Astrocyte of the spinal cord (primary cell): ENCODE data around the gene ADAMTS20.

Experiments
- DNase-seq: peaks from one replicate; pipeline ENCODE4 v3.0.0; 2011; ENCODE audit warnings: low read depth, low spot score
- H3K4me3 ChIP-seq: 2 replicates; pipeline ENCODE4 v1.5.1; 2011; ENCODE audit warnings: low read depth, mild to moderate bottlenecking, low read length, moderate library complexity
- in situ Hi-C: cut with HindIII; loops from 2 replicates; pipeline ENCODE4 v1.10.0; 2017; ENCODE audit warnings: low sequenced_read_pairs
- TF ChIP-seq, protein P1 (sequence below): IDR thresholded peaks from 2 replicates; pipeline ENCODE4 v1.5.1; 2012; ENCODE audit warnings: low read depth, mild to moderate bottlenecking, low read length, inconsistent platforms

ADAMTS20 gene, protein sequence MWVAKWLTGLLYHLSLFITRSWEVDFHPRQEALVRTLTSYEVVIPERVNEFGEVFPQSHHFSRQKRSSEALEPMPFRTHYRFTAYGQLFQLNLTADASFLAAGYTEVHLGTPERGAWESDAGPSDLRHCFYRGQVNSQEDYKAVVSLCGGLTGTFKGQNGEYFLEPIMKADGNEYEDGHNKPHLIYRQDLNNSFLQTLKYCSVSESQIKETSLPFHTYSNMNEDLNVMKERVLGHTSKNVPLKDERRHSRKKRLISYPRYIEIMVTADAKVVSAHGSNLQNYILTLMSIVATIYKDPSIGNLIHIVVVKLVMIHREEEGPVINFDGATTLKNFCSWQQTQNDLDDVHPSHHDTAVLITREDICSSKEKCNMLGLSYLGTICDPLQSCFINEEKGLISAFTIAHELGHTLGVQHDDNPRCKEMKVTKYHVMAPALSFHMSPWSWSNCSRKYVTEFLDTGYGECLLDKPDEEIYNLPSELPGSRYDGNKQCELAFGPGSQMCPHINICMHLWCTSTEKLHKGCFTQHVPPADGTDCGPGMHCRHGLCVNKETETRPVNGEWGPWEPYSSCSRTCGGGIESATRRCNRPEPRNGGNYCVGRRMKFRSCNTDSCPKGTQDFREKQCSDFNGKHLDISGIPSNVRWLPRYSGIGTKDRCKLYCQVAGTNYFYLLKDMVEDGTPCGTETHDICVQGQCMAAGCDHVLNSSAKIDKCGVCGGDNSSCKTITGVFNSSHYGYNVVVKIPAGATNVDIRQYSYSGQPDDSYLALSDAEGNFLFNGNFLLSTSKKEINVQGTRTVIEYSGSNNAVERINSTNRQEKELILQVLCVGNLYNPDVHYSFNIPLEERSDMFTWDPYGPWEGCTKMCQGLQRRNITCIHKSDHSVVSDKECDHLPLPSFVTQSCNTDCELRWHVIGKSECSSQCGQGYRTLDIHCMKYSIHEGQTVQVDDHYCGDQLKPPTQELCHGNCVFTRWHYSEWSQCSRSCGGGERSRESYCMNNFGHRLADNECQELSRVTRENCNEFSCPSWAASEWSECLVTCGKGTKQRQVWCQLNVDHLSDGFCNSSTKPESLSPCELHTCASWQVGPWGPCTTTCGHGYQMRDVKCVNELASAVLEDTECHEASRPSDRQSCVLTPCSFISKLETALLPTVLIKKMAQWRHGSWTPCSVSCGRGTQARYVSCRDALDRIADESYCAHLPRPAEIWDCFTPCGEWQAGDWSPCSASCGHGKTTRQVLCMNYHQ (N-terminal part only)

DNA sequence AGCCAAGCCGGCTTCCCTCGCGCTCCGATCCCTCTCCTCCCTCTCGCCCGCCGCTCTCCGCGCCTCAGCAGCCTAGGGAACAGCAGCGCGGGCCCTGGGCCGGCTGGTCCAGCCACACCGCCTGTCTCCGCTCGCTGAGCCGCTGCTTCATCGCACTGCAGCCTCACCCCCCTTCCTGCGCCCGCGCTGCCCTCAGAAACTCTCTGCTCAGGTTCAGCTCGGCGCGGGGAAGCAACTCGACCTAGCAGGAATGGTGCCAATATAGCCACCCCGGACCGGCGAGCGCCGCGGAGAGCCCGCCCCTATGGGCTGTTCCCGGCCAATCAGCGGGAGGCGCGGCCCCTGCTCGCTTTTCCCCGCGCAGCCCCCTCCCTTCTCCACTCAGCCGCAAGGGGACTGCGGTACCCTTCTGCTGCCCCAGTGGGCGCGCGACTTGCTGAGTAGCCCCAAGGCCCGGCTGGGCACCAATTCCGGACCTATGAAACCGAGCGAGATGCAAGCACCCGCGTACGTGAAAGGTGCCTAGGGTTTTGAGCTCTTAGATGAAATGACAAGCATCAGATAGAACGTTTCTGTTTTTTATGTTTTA lies at the start of gene ADAMTS20:
Gene ADAMTS20 (minus strand): TSS at position 233 of the 589 bp plus-strand sequence. CDS start 282 bp downstream, outside the sequence.
- DNase-seq = peak; percentile 16
- in situ Hi-C loops = no loop called here
- peak within 1 kb of the TSS; percentile 31 for H3K4me3 ChIP-seq
- TF ChIP-seq, protein P1, sequence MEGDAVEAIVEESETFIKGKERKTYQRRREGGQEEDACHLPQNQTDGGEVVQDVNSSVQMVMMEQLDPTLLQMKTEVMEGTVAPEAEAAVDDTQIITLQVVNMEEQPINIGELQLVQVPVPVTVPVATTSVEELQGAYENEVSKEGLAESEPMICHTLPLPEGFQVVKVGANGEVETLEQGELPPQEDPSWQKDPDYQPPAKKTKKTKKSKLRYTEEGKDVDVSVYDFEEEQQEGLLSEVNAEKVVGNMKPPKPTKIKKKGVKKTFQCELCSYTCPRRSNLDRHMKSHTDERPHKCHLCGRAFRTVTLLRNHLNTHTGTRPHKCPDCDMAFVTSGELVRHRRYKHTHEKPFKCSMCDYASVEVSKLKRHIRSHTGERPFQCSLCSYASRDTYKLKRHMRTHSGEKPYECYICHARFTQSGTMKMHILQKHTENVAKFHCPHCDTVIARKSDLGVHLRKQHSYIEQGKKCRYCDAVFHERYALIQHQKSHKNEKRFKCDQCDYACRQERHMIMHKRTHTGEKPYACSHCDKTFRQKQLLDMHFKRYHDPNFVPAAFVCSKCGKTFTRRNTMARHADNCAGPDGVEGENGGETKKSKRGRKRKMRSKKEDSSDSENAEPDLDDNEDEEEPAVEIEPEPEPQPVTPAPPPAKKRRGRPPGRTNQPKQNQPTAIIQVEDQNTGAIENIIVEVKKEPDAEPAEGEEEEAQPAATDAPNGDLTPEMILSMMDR = no peak

DNA sequence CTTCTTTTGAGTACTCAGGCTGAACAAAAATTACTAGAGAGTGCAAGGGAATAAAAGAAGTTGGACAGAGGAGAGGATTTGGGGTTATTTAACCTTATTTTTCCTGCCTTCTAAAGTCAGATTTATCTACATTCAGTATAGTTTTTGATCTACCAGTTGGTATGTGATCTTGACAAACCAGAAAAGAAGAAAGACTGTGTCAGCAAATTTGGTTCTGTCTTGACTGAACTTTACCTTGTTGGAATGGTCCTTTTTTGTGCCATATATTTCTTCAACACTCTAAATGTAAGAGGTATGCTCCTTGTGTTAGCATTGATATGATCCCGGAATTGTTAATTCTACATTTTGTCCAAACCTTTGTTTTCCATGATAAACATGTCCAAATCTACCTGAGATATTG lies 47.7 kb upstream of the ADAMTS20 start:
- TF ChIP-seq, protein P1 = no peak
- in situ Hi-C loops = no loop called here

DNA sequence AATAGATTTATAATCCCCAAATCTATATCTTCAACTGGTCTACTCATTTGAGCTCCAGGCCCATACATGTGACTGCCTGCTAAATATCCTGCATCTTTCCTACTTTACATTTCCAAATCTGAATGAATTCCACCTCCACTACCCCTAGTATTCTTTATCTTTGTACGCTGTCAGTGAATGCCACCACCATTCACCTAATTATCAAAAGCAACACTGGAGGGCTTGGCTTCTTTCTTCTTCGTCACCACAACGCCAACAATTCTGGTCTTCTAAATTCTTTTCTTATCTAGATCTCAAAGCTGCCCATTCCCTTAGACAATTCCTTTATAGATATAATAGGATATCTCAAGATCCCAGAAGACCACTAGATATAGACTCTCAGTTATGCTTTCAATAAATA lies 47.1 kb upstream of the ADAMTS20 start:
- in situ Hi-C loops = no loop called here
- no peak for DNase-seq
- TF ChIP-seq, protein P1 = no peak
- no peak overlapping the region for H3K4me3 ChIP-seq

More for the DNA sequence above, 47.7 kb upstream of the ADAMTS20 start:
- no peak for DNase-seq
- no peak overlapping the region for H3K4me3 ChIP-seq

DNA sequence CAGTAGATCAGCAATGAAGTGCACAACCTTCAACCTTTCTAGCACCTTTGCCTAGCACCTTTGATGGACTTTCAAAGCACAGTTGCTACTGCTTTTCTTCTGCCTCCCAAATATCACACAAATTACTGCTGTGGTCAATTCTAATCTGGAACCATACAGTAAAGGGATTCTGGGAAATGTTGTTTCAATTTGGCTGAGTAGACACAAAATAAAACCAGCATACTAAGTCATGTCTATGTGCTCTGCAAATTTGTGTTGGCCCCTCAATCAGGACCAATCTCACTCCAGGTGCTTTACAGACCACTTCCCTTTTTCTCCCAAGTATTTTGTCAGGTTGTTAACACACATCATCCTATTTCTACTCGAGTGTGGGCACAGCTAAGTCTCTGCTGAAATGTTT lies 38.3 kb upstream of the ADAMTS20 start:
- DNase-seq = no peak
- no peak overlapping the region for H3K4me3 ChIP-seq
- in situ Hi-C loops = no loop called here
- TF ChIP-seq, protein P1 = no peak

DNA sequence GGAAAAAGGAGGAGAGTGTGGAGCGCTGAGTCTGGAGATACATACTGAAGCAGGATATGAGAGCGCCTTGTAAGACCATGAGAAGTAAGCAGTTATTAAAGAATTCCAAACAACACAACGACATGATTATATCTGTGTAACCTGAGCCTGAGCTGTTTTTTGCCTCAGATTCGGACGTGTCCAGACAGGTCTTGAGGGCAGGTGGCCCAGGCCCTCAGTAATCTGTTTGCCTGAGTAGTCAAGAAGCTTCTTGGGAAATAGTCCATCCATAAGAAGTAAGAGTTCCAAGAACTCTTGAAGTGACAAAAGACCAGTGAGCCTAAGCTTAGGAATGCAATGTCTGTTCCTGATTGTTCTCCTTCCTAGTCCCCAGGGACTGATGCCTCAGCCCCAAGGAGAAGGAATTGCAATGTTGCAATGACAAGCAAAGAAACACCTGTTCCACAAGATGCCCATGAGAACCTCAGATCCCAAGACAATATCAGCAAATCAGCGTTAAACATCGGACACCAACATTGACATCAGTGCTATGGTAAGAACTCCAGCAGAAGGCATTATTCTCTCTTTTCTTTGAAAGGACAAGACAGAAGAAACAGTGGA lies 34.7 kb upstream of the ADAMTS20 start:
- no peak for DNase-seq
- in situ Hi-C loops = no loop called here

More for the DNA sequence above, 34.7 kb upstream of the ADAMTS20 start:
- TF ChIP-seq, protein P1 = no peak
- H3K4me3 ChIP-seq = no peak overlapping the region
